Measurements from ENCODE around the gene LIPG. TPM values are rescaled to one million over a fixed set of nuclear protein-coding genes. Genes with fewer than 3 reads are reported as not detected.

The LIPG gene
- total and polyA plus RNA-seq, 5 donors from 2014 or later = not detected

DNA sequence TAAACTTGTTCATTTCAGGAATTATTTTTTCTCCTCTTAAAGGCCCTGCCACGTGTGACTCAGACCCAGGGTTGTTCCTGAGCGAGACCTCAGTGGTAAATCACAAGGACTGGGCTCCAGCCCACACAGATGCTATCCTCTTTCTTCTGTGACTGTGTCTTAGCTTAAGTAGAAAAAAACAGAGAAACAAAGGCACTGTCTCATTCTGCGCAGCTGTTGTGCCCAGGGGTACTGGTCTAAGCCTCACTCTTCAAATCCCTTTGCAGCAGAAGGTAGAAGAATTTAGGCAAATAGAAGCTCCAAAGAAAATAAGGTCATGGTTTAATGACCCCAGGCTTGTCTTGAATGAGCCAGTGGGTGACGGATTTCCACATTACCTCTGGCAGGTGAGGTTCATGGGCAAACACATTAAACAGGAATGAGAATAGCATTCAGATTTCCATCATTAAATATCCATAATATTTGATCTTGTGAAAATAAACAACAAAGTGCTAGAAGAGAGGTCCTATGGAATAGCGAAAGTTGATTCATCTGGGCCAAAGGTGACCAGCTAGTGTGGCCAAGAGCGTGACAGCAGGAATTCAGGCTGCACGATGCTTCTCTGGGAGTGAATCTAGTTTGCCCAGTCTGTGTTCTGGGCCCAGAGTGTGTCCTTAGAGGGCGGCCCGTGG is 63.3 kb downstream of the LIPG start:
- H3K27me3 Mint-ChIP-seq = peaks cover 46% of the 10 kb centered on the region
- no peak overlapping the region for H3K27ac ChIP-seq (ENCODE audit: insufficient read depth, low read length, poor library complexity, severe bottlenecking)
- no peaks in the 10 kb centered on the region for H3K27me3 ChIP-seq (ENCODE audit: control insufficient read depth, insufficient read depth, low read length)
- H3K36me3 Mint-ChIP-seq = no peaks in the 10 kb centered on the region
- no peaks in the 10 kb centered on the region for H3K9me3 ChIP-seq (ENCODE audit: control insufficient read depth in 2 of 2, low read length in 2 of 2)
- ATAC-seq (ENCODE audit: low read depth in 2 of 2) (no peak), DNase-seq (no peak)
- H3K4me1 Mint-ChIP-seq = no peaks in the 10 kb centered on the region
- H3K4me1 ChIP-seq (ENCODE audit: control insufficient read depth, insufficient read depth, low read length, poor library complexity, severe bottlenecking) = no peaks in the 10 kb centered on the region
- H3K4me3 ChIP-seq (ENCODE audit: low read depth, low read length) = no peak overlapping the region
- no peak overlapping the region for H3K4me3 Mint-ChIP-seq
- H3K27ac Mint-ChIP-seq = peak overlapping the region in 1 of 3 donors; percentile 12
- H3K9me3 Mint-ChIP-seq = peaks cover 0 to 4% (median 0%) of the 10 kb centered on the region in 7 donors
- no peaks in the 10 kb centered on the region for H3K36me3 ChIP-seq (ENCODE audit: control insufficient read depth, insufficient read depth, low read length)

DNA sequence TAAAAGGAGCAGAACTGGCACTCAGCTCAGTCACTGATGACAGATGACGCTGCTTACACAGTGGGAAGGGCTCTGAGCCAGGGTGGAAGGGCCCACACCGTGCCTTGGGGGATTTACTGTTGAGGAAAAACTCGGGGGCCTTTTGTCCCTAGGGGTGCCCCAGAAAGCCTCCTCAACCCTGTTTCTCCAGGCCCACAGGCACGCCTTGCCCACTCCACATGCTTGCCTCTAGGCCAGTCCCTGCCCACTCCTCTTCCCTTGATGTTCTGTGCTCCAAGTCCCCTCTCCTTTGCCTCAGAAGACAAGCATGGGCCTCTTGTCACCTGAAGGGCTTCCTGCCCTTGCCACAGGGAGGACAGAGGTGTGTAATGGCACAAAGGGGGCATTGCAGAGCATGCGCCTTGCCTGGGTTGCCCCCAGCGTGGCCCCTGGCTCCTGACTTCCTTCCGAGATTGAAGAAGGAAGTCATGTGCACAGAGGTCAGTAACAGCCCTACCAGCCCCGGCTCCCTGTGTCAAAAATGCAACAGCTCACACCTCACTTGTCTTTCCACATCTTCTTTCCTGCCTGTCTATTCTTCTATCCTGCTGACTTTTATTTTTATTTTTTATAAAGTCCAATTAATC is 65.1 kb downstream of the LIPG start:
- Histone ChIP-seq H3K4me1 (ENCODE audit: control insufficient read depth, insufficient read depth, low read length, poor library complexity, severe bottlenecking) (no peaks in the 10 kb centered on the region), H3K4me3 (ENCODE audit: low read depth, low read length) (no peak overlapping the region), H3K27ac (ENCODE audit: insufficient read depth, low read length, poor library complexity, severe bottlenecking) (no peak overlapping the region), H3K9me3 (ENCODE audit: control insufficient read depth in 2 of 2, low read length in 2 of 2) (no peaks in the 10 kb centered on the region), H3K27me3 (ENCODE audit: control insufficient read depth, insufficient read depth, low read length) (no peaks in the 10 kb centered on the region), H3K36me3 (ENCODE audit: control insufficient read depth, insufficient read depth, low read length) (no peaks in the 10 kb centered on the region)
- no peak overlapping the region for H3K27ac Mint-ChIP-seq
- no peak for ATAC-seq (ENCODE audit: low read depth in 2 of 2)
- H3K4me1 Mint-ChIP-seq = no peaks in the 10 kb centered on the region
- H3K36me3 Mint-ChIP-seq = no peaks in the 10 kb centered on the region
- no peak overlapping the region for H3K4me3 Mint-ChIP-seq
- no peak for DNase-seq
- peaks cover 33% of the 10 kb centered on the region for H3K27me3 Mint-ChIP-seq
- H3K9me3 Mint-ChIP-seq = peaks cover 0 to 4% (median 0%) of the 10 kb centered on the region in 7 donors

DNA sequence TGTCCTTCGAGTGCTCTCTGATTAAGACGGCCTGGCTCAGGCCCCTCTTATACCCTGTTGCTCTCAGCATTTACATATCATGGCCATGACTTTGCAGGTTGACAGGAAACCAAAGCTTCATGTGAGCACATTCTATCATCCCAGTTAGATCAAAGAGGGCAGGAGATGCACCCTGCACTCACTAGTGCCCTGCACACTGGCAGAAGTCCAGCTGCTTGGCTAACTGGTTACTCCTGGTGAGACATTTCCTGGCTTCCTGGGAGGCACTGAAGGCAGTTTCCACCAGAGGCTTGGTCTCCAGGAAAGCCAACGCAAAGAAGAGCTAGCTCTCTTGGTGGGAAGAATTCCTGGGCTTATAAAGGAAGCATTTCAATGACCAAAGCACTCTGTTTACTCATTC is 66.3 kb downstream of the LIPG start:
- no peak overlapping the region for H3K27ac ChIP-seq (ENCODE audit: insufficient read depth, low read length, poor library complexity, severe bottlenecking)
- Mint-ChIP-seq H3K9me3 (peaks cover 0 to 4% (median 0%) of the 10 kb centered on the region in 7 donors), H3K4me1 (peaks cover 0 to 1% (median 0%) of the 10 kb centered on the region in 4 donors), H3K4me3 (no peak overlapping the region), H3K27ac (no peak overlapping the region), H3K36me3 (no peaks in the 10 kb centered on the region), H3K27me3 (peaks cover 22% of the 10 kb centered on the region)
- no peak for DNase-seq
- no peak overlapping the region for H3K4me3 ChIP-seq (ENCODE audit: low read depth, low read length)
- no peaks in the 10 kb centered on the region for H3K36me3 ChIP-seq (ENCODE audit: control insufficient read depth, insufficient read depth, low read length)
- no peaks in the 10 kb centered on the region for H3K4me1 ChIP-seq (ENCODE audit: control insufficient read depth, insufficient read depth, low read length, poor library complexity, severe bottlenecking)
- ATAC-seq (ENCODE audit: low read depth in 2 of 2) = no peak
- H3K9me3 ChIP-seq (ENCODE audit: control insufficient read depth in 2 of 2, low read length in 2 of 2) = no peaks in the 10 kb centered on the region
- no peaks in the 10 kb centered on the region for H3K27me3 ChIP-seq (ENCODE audit: control insufficient read depth, insufficient read depth, low read length)

DNA sequence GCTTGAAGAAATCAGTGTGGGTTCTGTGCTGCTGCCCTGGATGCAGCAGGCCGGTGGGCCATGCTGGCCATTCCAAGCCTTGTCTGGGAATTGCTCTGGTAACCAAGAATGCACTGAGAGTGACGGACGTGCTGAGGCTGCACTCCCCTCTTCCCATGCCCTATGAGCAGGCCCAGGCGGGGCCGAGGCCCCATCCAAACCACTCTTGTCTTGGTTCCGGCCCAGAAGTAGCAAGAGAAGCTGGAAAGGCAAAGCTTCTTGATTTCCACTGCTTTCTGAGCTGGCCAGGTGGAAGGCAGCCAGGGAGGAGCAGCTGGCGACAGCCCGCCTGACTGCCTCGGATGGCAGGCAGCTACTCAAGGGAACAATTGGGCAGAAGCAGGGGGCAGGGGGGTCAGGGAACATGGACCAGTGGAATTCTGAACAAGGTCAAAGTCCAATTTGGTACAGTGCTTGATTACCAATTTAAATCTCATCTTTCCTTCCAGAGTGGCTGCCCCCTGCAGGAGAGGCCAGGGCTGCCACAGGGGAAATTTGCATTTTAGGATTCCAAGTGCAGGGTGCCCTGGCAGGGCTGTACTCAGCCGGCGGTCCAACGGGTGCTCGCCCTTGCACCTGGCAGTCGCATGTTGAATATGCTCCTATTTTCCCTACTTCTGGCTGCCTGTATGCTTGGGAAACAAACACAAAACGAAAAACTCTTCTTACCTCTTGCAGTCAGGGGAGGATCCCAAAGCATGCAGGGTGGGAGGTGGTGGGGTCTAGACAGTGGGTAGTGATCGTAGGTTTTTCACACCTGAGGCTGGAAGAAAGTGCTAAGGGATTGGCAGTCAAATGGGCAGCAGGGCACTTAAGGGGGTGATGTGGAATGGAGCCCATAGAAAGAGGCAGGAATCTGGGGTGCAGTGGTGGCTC is 67.3 kb downstream of the LIPG start:
- H3K9me3 ChIP-seq (ENCODE audit: control insufficient read depth in 2 of 2, low read length in 2 of 2) = no peaks in the 10 kb centered on the region
- H3K9me3 Mint-ChIP-seq = peaks cover 0 to 4% (median 0%) of the 10 kb centered on the region in 7 donors
- ATAC-seq (ENCODE audit: low read depth in 2 of 2) (no peak), DNase-seq (no peak)
- H3K4me3 Mint-ChIP-seq = no peak overlapping the region
- H3K27ac Mint-ChIP-seq = no peak overlapping the region
- H3K4me3 ChIP-seq (ENCODE audit: low read depth, low read length) = no peak overlapping the region
- peaks cover 0 to 2% (median 0%) of the 10 kb centered on the region in 4 donors for H3K4me1 Mint-ChIP-seq
- no peaks in the 10 kb centered on the region for H3K4me1 ChIP-seq (ENCODE audit: control insufficient read depth, insufficient read depth, low read length, poor library complexity, severe bottlenecking)
- H3K36me3 Mint-ChIP-seq = no peaks in the 10 kb centered on the region
- no peaks in the 10 kb centered on the region for H3K36me3 ChIP-seq (ENCODE audit: control insufficient read depth, insufficient read depth, low read length)
- no peak overlapping the region for H3K27ac ChIP-seq (ENCODE audit: insufficient read depth, low read length, poor library complexity, severe bottlenecking)
- H3K27me3 Mint-ChIP-seq = peaks cover 15% of the 10 kb centered on the region
- H3K27me3 ChIP-seq (ENCODE audit: control insufficient read depth, insufficient read depth, low read length) = no peaks in the 10 kb centered on the region

DNA sequence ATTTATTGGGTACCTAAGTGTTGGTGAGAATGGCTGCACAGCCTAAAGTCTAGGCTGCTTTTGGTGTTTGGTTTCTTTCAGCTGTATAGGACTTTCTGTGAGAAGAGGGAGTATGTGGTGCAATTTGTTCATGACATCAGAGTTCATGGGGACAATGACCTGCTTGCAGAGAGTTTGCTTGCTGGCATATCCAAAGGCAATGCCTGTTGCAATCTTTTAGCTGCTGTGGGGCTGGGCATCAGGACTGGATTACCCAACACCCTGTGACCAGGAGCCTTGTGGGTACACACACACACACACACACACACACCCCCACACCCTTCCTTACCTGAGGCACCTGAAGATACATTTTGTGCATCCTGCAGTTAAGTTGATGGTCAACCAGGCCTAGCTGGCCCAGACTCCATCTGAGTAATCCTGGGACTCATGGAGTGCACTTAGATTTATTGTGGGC is 68.4 kb downstream of the LIPG start:
- Mint-ChIP-seq H3K4me3 (no peak overlapping the region), H3K4me1 (peaks cover 0 to 2% (median 0%) of the 10 kb centered on the region in 4 donors), H3K27ac (no peak overlapping the region), H3K9me3 (peaks cover 0 to 1% (median 0%) of the 10 kb centered on the region in 7 donors), H3K36me3 (no peaks in the 10 kb centered on the region), H3K27me3 (peaks cover 5% of the 10 kb centered on the region)
- H3K36me3 ChIP-seq (ENCODE audit: control insufficient read depth, insufficient read depth, low read length) = no peaks in the 10 kb centered on the region
- no peak overlapping the region for H3K4me3 ChIP-seq (ENCODE audit: low read depth, low read length)
- no peak for ATAC-seq (ENCODE audit: low read depth in 2 of 2)
- no peaks in the 10 kb centered on the region for H3K4me1 ChIP-seq (ENCODE audit: control insufficient read depth, insufficient read depth, low read length, poor library complexity, severe bottlenecking)
- no peak overlapping the region for H3K27ac ChIP-seq (ENCODE audit: insufficient read depth, low read length, poor library complexity, severe bottlenecking)
- H3K9me3 ChIP-seq (ENCODE audit: control insufficient read depth in 2 of 2, low read length in 2 of 2) = no peaks in the 10 kb centered on the region
- DNase-seq = no peak
- no peaks in the 10 kb centered on the region for H3K27me3 ChIP-seq (ENCODE audit: control insufficient read depth, insufficient read depth, low read length)

DNA sequence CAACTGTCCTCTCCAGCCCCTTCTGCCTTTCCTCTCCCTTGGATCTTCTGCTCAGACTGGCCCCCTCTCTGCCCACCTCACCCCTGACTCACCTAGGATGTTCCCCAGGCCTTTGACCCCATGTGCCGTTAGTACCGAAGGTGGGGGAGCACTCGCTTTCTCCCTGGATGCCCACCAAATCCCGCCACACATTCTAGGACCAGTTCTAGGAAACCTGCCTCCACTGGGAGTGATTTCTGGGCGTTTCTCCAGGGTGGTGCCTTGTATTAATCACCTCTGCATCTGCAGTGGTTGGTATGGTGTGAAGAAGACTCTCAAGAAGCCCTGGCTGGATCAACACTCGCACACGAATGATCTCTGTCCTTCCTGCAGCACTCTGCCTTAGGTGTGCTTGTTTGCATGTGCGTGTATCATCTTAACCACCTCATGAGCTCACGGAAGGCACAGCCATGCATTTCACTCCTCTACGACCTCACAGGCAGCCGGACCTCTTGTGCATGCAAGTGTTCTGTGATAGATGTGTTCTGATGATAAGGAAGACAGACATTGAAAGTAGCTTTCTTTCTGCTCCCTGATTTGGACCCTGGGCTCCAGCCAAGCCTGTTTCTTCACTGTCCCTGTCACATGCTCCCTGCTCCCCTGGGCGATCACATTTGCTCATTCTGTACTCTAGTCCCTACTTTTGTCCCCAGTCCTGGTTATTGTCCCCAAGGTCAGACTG is 69.4 kb downstream of the LIPG start:
- H3K4me3 Mint-ChIP-seq = no peak overlapping the region
- Histone ChIP-seq H3K27ac (ENCODE audit: insufficient read depth, low read length, poor library complexity, severe bottlenecking) (no peak overlapping the region), H3K36me3 (ENCODE audit: control insufficient read depth, insufficient read depth, low read length) (no peaks in the 10 kb centered on the region), H3K4me3 (ENCODE audit: low read depth, low read length) (no peak overlapping the region), H3K4me1 (ENCODE audit: control insufficient read depth, insufficient read depth, low read length, poor library complexity, severe bottlenecking) (no peaks in the 10 kb centered on the region), H3K9me3 (ENCODE audit: control insufficient read depth in 2 of 2, low read length in 2 of 2) (no peaks in the 10 kb centered on the region), H3K27me3 (ENCODE audit: control insufficient read depth, insufficient read depth, low read length) (no peaks in the 10 kb centered on the region)
- peaks cover 0 to 2% (median 0%) of the 10 kb centered on the region in 4 donors for H3K4me1 Mint-ChIP-seq
- peak overlapping the region in 1 of 3 donors; percentile 54 for H3K27ac Mint-ChIP-seq
- ATAC-seq (ENCODE audit: low read depth in 2 of 2) (no peak), DNase-seq (no peak)
- no peaks in the 10 kb centered on the region for H3K36me3 Mint-ChIP-seq
- H3K27me3 Mint-ChIP-seq = no peaks in the 10 kb centered on the region
- H3K9me3 Mint-ChIP-seq = no peaks in the 10 kb centered on the region

DNA sequence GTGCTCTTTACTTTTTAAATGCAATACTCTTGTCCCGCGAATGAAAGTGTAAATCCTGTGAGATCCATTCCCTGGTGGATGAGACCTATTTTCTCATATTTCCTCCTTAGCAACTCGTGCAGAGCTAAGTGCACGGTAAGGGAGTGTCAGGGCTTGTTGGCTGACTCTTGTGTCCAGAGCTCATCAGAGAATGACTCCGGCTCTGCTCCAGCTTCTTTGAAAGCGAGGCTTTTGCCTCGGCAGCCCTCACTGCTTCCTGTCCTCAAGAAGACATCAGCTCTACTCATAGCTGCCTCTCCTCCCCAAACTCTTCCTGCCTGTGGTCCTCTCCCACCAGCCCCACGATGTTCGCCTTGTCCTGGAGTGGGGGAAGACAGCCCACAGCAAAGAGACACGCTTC is 70.7 kb downstream of the LIPG start:
- no peak for ATAC-seq (ENCODE audit: low read depth in 2 of 2)
- peaks cover 0 to 2% (median 0%) of the 10 kb centered on the region in 4 donors for H3K4me1 Mint-ChIP-seq
- H3K36me3 ChIP-seq (ENCODE audit: control insufficient read depth, insufficient read depth, low read length) = no peaks in the 10 kb centered on the region
- peaks cover 0 to under 1% (median 0%) of the 10 kb centered on the region in 7 donors for H3K9me3 Mint-ChIP-seq
- no peaks in the 10 kb centered on the region for H3K9me3 ChIP-seq (ENCODE audit: control insufficient read depth in 2 of 2, low read length in 2 of 2)
- no peaks in the 10 kb centered on the region for H3K4me1 ChIP-seq (ENCODE audit: control insufficient read depth, insufficient read depth, low read length, poor library complexity, severe bottlenecking)
- no peak overlapping the region for H3K4me3 ChIP-seq (ENCODE audit: low read depth, low read length)
- H3K27me3 Mint-ChIP-seq = no peaks in the 10 kb centered on the region
- no peak overlapping the region for H3K4me3 Mint-ChIP-seq
- H3K27me3 ChIP-seq (ENCODE audit: control insufficient read depth, insufficient read depth, low read length) = no peaks in the 10 kb centered on the region
- no peak overlapping the region for H3K27ac Mint-ChIP-seq
- H3K27ac ChIP-seq (ENCODE audit: insufficient read depth, low read length, poor library complexity, severe bottlenecking) = no peak overlapping the region
- no peak for DNase-seq
- H3K36me3 Mint-ChIP-seq = no peaks in the 10 kb centered on the region
